PC-9 (cell line): ENCODE measurements around the gene STK40. TPM values are rescaled to one million over a fixed set of nuclear protein-coding genes. Genes with fewer than 3 reads are reported as not detected.

Experiments used
- BruUV-seq: library from RNA; stranded (reverse); fragments of 400-500 nt; replicated peaks from 2 replicates; lab custom pipeline; 2021; lab: Mats Ljungman, UMichigan
- CTCF ChIA-PET: fragments of 300-600 bp; sonication (Branson Sonifier 250); formaldehyde crosslinking; loops from one replicate; lab custom pipeline; 2022; ENCODE audit warnings: antibody characterized with exemption; lab: Charles Lee
- POLR2A ChIA-PET: fragments of 300-600 bp; sonication (Branson Sonifier 250); formaldehyde crosslinking; loops from one replicate; lab custom pipeline; 2022; ENCODE audit warnings: antibody characterized with exemption; ENCODE audit not compliant: unreplicated experiment; lab: Charles Lee
- DNase-seq, 2 experiments: peaks; one replicate each; pipeline versions ENCODE4 v3.0.0 to v3.0.0-alpha.2; 2015 to 2022; ENCODE audit warnings: mixed read lengths in 1 of 2
- H2AFZ ChIP-seq: fragments of 200-600 bp; sonication (generic); 2 replicates; pipeline ENCODE4 v1.8.1; 2017; ENCODE audit warnings: antibody characterized with exemption
- H3F3A ChIP-seq: fragments of 200-600 bp; sonication (generic); 2 replicates; pipeline ENCODE4 v1.8.1; 2017; ENCODE audit warnings: antibody characterized with exemption, mild to moderate bottlenecking, low read depth; ENCODE audit not compliant: insufficient read depth
- H3K27ac ChIP-seq: fragments of 200-600 bp; sonication (generic); 2 replicates; pipeline ENCODE4 v1.6.1; 2016; ENCODE audit warnings: mixed run types
- H3K27me3 ChIP-seq: fragments of 200-600 bp; sonication (generic); 2 replicates; pipeline ENCODE4 v1.6.1; 2016; ENCODE audit warnings: low read depth, mixed run types; ENCODE audit not compliant: insufficient read depth
- H3K36me3 ChIP-seq: fragments of 200-600 bp; sonication (generic); 2 replicates; pipeline ENCODE4 v1.6.1; 2016; ENCODE audit warnings: low read depth, mixed run types
- H3K4me1 ChIP-seq: fragments of 200-600 bp; sonication (generic); replicated peaks from 2 replicates; pipeline ENCODE4 v1.6.1; 2016; ENCODE audit warnings: mixed run types; ENCODE audit not compliant: insufficient read depth
- H3K4me2 ChIP-seq: fragments of 200-600 bp; sonication (generic); 2 replicates; pipeline ENCODE4 v1.6.1; 2017; ENCODE audit warnings: mixed run types
- H3K4me3 ChIP-seq: fragments of 200-600 bp; sonication (generic); 2 replicates; pipeline ENCODE4 v1.6.1; 2016; ENCODE audit warnings: mixed run types
- H3K79me2 ChIP-seq: fragments of 200-600 bp; sonication (generic); 2 replicates; pipeline ENCODE4 v1.6.1; 2017; ENCODE audit warnings: low read depth, mixed run types
- H3K9me2 ChIP-seq: fragments of 200-600 bp; sonication (generic); 2 replicates; pipeline ENCODE4 v1.8.1; 2017; ENCODE audit warnings: mild to moderate bottlenecking; ENCODE audit not compliant: insufficient read depth
- H3K9me3 ChIP-seq: fragments of 200-600 bp; sonication (generic); 2 replicates; pipeline ENCODE4 v1.8.1; 2016; ENCODE audit warnings: low read depth; ENCODE audit not compliant: insufficient read depth
- H4K20me1 ChIP-seq: fragments of 200-600 bp; sonication (generic); 2 replicates; pipeline ENCODE4 v1.8.1; 2017; ENCODE audit not compliant: insufficient read depth
- CTCF ChIP-seq: fragments of 200-600 bp; sonication (generic); conservative IDR thresholded peaks from 2 replicates; pipeline ENCODE4 v1.6.1; 2017; ENCODE audit warnings: mixed run types, antibody characterized with exemption, mild to moderate bottlenecking, moderate library complexity
- EZH2 ChIP-seq: fragments of 200-600 bp; sonication (generic); IDR thresholded peaks from 2 replicates; pipeline ENCODE4 v1.8.0; 2017; ENCODE audit warnings: antibody characterized with exemption, low read depth
- intact Hi-C: fragments of 100-400 bp; cut with micrococcal nuclease; formaldehyde crosslinking; loops from one replicate; pipeline ENCODE4 v1.10.0; 2022; ENCODE audit not compliant: unreplicated experiment
- total RNA-seq: library from RNA; stranded (reverse); gene quantifications from 2 replicates; pipeline ENCODE4 v1.2.3, GENCODE V29; 2021

STK40 gene
- total RNA-seq, 1 experiment from 2014 or later: 59.2 TPM

GRCh38 chr1:36382231-36382630 lies 3.5 kb downstream of the STK40 start:
- ChIA-PET CTCF (interaction anchor here (0.5 kb wide), 1 partner anchor 92 kb away, joined by 4 read pairs; no protein-coding TSS in a partner anchor), POLR2A (no interaction called here)
- Histone ChIP-seq H3K36me3 (0 out of 2 replicates have a peak, but pooled peaks cover 7% of the 10 kb centered on the region), H3K9me3 (no peaks in the 10 kb centered on the region), H2AFZ (no peak overlapping the region), H3K4me3 (no peak overlapping the region), H3K27me3 (no peaks in the 10 kb centered on the region), H3K4me1 (peaks cover 19% of the 10 kb centered on the region), H3F3A (peaks cover 28% of the 10 kb centered on the region), H3K4me2 (no peak overlapping the region), H3K9me2 (no peaks in the 10 kb centered on the region), H4K20me1 (peaks cover 51% of the 10 kb centered on the region), H3K79me2 (peaks cover 80% of the 10 kb centered on the region), H3K27ac (no peak overlapping the region)
- no peak for TF ChIP-seq EZH2
- TF ChIP-seq CTCF: no peak
- no peak for DNase-seq
- BruUV-seq: no TSS peak
- intact Hi-C loops: loop anchor here (10.0 kb wide), 1 partner anchor 77 kb away; the partner anchor contains the start of gene SH3D21

- Histone ChIP-seq H2AFZ (no peak overlapping the region), H3K9me2 (no peaks in the 10 kb centered on the region), H3K4me1 (peaks cover 12% of the 10 kb centered on the region), H4K20me1 (peaks cover 56% of the 10 kb centered on the region), H3K4me2 (no peak overlapping the region), H3F3A (peaks cover 25% of the 10 kb centered on the region), H3K27ac (no peak overlapping the region), H3K27me3 (no peaks in the 10 kb centered on the region), H3K36me3 (0 out of 2 replicates have a peak, but pooled peaks cover 7% of the 10 kb centered on the region), H3K79me2 (peaks cover 88% of the 10 kb centered on the region), H3K9me3 (no peaks in the 10 kb centered on the region), H3K4me3 (no peak overlapping the region)
- BruUV-seq: no TSS peak
- intact Hi-C loops: loop anchor here (10.0 kb wide), 1 partner anchor 77 kb away; the partner anchor contains the start of gene SH3D21
- ChIA-PET POLR2A (no interaction called here), CTCF (no interaction called here)
- DNase-seq: no peak
- no peak for TF ChIP-seq EZH2
- no peak for TF ChIP-seq CTCF
These were observed 4.3 kb downstream of the STK40 start for GRCh38 chr1:36381405-36381804.

- H3K4me1 ChIP-seq: peaks cover 13% of the 10 kb centered on the region
- no peak for DNase-seq
- no TSS peak for BruUV-seq
- H3K79me2 ChIP-seq: peaks cover 94% of the 10 kb centered on the region
- H4K20me1 ChIP-seq: peaks cover 57% of the 10 kb centered on the region
- no peak overlapping the region for H3K4me2 ChIP-seq
- H3K9me2 ChIP-seq: no peaks in the 10 kb centered on the region
- H3K36me3 ChIP-seq: 0 out of 2 replicates have a peak, but pooled peaks cover 7% of the 10 kb centered on the region
- H3F3A ChIP-seq: peaks cover 28% of the 10 kb centered on the region
- TF ChIP-seq CTCF (no peak), EZH2 (no peak)
- H3K4me3 ChIP-seq: no peak overlapping the region
- H2AFZ ChIP-seq: no peak overlapping the region
- H3K27me3 ChIP-seq: no peaks in the 10 kb centered on the region
- ChIA-PET CTCF (no interaction called here), POLR2A (no interaction called here)
- intact Hi-C loops: loop anchor here (10.0 kb wide), 1 partner anchor 76 kb away; the partner anchor contains the start of gene SH3D21
- no peaks in the 10 kb centered on the region for H3K9me3 ChIP-seq
- no peak overlapping the region for H3K27ac ChIP-seq
These were observed 4.9 kb downstream of the STK40 start for GRCh38 chr1:36380782-36381181.
